Measurements from ENCODE around the gene PTPRR. TPM values are rescaled to one million over a fixed set of nuclear protein-coding genes. Genes with fewer than 3 reads are reported as not detected.

Gene PTPRR
- total and polyA plus RNA-seq, 2 of the 4 experiments (the other 2 are of a cell fraction): 0.18 to 0.21 TPM

DNA sequence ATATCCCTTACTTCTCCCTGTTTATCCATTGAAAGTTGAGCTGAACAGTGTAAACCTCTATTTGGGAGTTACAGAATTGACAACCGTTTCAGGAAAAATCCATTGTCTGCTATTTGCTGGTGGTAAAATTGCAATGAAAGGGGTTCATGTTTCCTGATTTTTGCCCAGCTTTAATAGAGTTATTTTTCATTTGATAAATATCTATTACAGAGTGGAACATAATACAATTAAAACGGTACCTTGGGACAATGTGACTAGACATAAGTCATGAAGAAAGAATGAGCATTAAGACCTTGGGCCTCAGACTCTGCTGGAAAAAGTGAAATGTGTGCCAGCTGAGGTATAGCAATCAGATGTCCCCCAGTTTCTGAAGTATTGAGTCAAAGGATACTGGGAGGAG, 13.1 kb downstream of the PTPRR start:
- Histone ChIP-seq H3K27ac (ENCODE audit: insufficient read depth, low read length) (no peak overlapping the region), H3K9ac (ENCODE audit: low read depth, low read length) (no peak overlapping the region), H3K4ac (ENCODE audit: low read depth, low read length) (no peak overlapping the region), H2BK120ac (ENCODE audit: low read depth, low read length) (no peak overlapping the region), H3K4me3 (ENCODE audit: insufficient read depth, low read depth, low read length) (no peak overlapping the region), H2AFZ (replicated peaks; ENCODE audit: low read length, poor library complexity) (no peak overlapping the region), H2AK5ac (ENCODE audit: low read depth, low read length) (no peak overlapping the region), H4K20me1 (ENCODE audit: insufficient read depth, low read length) (no peaks in the 10 kb centered on the region), H3K23ac (ENCODE audit: low read depth, low read length) (no peak overlapping the region), H2BK5ac (ENCODE audit: low read depth, low read length, poor library complexity, severe bottlenecking) (no peak overlapping the region), H2BK15ac (ENCODE audit: low read depth, low read length) (no peak overlapping the region), H2AK9ac (replicated peaks; ENCODE audit: low read depth, low read length, poor library complexity) (no peak overlapping the region), H3K56ac (ENCODE audit: extremely low read depth, insufficient read depth, low read length) (no peak overlapping the region), H3K27me3 (ENCODE audit: control insufficient read depth, insufficient read depth, low read length) (no peaks in the 10 kb centered on the region), H3K14ac (replicated peaks; ENCODE audit: low read depth, low read length) (no peak overlapping the region), H3K9me3 (ENCODE audit: control insufficient read depth, insufficient read depth, low read length) (0 out of 2 replicates have a peak, but pooled peaks cover 2% of the 10 kb centered on the region), H2BK20ac (ENCODE audit: low read depth, low read length) (no peak overlapping the region), H4K8ac (ENCODE audit: low read depth in 2 of 2, low read length in 2 of 2) (no peak overlapping the region), H3K36me3 (ENCODE audit: control insufficient read depth, insufficient read depth, low read length) (no peaks in the 10 kb centered on the region), H3K4me2 (ENCODE audit: low read depth, low read length) (no peak overlapping the region), H3K4me1 (ENCODE audit: control insufficient read depth, insufficient read depth, low read length) (no peaks in the 10 kb centered on the region), H4K91ac (ENCODE audit: insufficient read depth, low read depth, low read length) (no peak overlapping the region), H3K79me1 (ENCODE audit: low read depth in 1 of 2, low read length in 2 of 2) (no peaks in the 10 kb centered on the region), H4K5ac (ENCODE audit: low read depth, low read length) (no peak overlapping the region), H3K18ac (ENCODE audit: low read depth, low read length) (no peak overlapping the region), H3K9me1 (ENCODE audit: insufficient read depth, low read length) (no peaks in the 10 kb centered on the region)
- POLR2A ChIA-PET (ENCODE audit: unreplicated experiment): no interaction called here
- in situ Hi-C loops (cut with MboI; ENCODE audit: low sequenced_read_pairs): no loop called here
- intact Hi-C loops (cut with micrococcal nuclease): no loop called here
- DNase-seq (no peak), ATAC-seq (ENCODE audit: low read depth) (no peak)
- dilution Hi-C loops (cut with HindIII; ENCODE audit: low sequenced_read_pairs, unreplicated experiment): no loop called here
- TF ChIP-seq FOS (IDR thresholded peaks at IDR 0.05; ENCODE audit: low read depth, low read length): no peak
- TF ChIP-seq MAZ (IDR thresholded peaks at IDR 0.05; ENCODE audit: borderline replicate concordance, low read depth, low read length): no peak
- TF ChIP-seq MAFK (IDR thresholded peaks at IDR 0.05; ENCODE audit: low read depth, low read length): no peak
- TF ChIP-seq, protein P1, sequence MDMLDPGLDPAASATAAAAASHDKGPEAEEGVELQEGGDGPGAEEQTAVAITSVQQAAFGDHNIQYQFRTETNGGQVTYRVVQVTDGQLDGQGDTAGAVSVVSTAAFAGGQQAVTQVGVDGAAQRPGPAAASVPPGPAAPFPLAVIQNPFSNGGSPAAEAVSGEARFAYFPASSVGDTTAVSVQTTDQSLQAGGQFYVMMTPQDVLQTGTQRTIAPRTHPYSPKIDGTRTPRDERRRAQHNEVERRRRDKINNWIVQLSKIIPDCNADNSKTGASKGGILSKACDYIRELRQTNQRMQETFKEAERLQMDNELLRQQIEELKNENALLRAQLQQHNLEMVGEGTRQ (IDR thresholded peaks at IDR 0.05; ENCODE audit: low read depth, low read length): no peak
- no peak for TF ChIP-seq SMC3 (IDR thresholded peaks at IDR 0.05; ENCODE audit: low read depth, low read length)
- no peak for TF ChIP-seq RCOR1 (IDR thresholded peaks at IDR 0.05; ENCODE audit: insufficient replicate concordance, low read length)
- no peak for TF ChIP-seq CHD1 (IDR thresholded peaks at IDR 0.05; ENCODE audit: low read depth, low read length)
- no peak for TF ChIP-seq POLR2A (IDR thresholded peaks at IDR 0.05; ENCODE audit: low read depth, low read length)
- no peak for TF ChIP-seq RAD21 (IDR thresholded peaks at IDR 0.05; ENCODE audit: low read length)
- no peak for TF ChIP-seq MXI1 (IDR thresholded peaks at IDR 0.05; ENCODE audit: borderline replicate concordance, low read depth, low read length)
- TF ChIP-seq, protein P2, sequence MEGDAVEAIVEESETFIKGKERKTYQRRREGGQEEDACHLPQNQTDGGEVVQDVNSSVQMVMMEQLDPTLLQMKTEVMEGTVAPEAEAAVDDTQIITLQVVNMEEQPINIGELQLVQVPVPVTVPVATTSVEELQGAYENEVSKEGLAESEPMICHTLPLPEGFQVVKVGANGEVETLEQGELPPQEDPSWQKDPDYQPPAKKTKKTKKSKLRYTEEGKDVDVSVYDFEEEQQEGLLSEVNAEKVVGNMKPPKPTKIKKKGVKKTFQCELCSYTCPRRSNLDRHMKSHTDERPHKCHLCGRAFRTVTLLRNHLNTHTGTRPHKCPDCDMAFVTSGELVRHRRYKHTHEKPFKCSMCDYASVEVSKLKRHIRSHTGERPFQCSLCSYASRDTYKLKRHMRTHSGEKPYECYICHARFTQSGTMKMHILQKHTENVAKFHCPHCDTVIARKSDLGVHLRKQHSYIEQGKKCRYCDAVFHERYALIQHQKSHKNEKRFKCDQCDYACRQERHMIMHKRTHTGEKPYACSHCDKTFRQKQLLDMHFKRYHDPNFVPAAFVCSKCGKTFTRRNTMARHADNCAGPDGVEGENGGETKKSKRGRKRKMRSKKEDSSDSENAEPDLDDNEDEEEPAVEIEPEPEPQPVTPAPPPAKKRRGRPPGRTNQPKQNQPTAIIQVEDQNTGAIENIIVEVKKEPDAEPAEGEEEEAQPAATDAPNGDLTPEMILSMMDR (conservative IDR thresholded peaks at IDR 0.05; ENCODE audit: low read depth, low read length): no peak
- TF ChIP-seq CEBPB (IDR thresholded peaks at IDR 0.05; ENCODE audit: low read depth, low read length): no peak
- no peak for TF ChIP-seq RFX5 (IDR thresholded peaks at IDR 0.05; ENCODE audit: low read depth, low read length)
- no peak for TF ChIP-seq BHLHE40 (IDR thresholded peaks at IDR 0.05; ENCODE audit: low read depth, low read length)
- TF ChIP-seq, protein P3, sequence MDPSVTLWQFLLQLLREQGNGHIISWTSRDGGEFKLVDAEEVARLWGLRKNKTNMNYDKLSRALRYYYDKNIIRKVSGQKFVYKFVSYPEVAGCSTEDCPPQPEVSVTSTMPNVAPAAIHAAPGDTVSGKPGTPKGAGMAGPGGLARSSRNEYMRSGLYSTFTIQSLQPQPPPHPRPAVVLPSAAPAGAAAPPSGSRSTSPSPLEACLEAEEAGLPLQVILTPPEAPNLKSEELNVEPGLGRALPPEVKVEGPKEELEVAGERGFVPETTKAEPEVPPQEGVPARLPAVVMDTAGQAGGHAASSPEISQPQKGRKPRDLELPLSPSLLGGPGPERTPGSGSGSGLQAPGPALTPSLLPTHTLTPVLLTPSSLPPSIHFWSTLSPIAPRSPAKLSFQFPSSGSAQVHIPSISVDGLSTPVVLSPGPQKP (IDR thresholded peaks at IDR 0.05; ENCODE audit: borderline replicate concordance, low read depth, low read length): no peak
- no peak for TF ChIP-seq NFE2L2 (IDR thresholded peaks at IDR 0.05; ENCODE audit: low read depth, low read length)
- BruUV-seq (replicated peaks): no TSS peak
- WGBS, 2 experiments (ENCODE audit: extremely low coverage in 2 of 2, insufficient read length in 1 of 2): no CpG with 5 or more reads among the region's 2 CpGs
- CTCF ChIA-PET: no interaction called here

Data from IMR-90 (cell line).